Hepatic stellate cell (primary cell): Measurements from ENCODE around the gene CDKN2D.

Experiments
- DNase-seq: peaks from one replicate; pipeline ENCODE4 v3.0.0; 2011; ENCODE audit warnings: low spot score

The CDKN2D gene

DNA sequence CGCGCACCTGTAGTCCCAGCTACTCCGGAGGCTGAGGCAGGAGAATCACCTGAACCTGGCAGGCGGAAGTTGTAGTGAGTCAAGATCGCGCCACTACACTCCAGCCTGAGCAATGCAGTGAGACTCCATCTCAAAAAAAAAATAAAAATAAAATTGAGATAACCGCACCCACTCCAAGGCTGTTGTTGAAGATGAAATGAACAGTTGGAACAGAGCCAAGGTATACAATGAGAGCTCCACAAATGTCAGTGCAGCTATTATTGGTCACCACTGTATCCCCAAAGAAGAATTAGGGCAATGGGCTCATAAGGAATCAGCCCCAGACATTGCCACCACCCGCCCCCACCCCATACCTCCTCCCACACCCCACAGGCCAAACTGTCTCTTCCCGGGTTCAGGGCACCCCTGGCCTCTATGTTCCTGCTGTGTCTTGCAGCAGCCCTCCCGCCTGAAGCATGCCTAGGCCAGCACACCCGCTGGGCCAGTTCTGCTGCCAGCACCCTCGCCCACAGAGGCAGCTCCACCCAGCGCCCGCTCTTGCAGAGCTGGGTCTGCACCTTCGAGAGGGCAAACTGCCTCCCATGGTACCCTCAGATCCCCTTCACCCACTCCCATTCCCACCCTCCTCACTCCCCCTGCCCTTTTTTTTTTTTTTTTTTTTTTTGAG is 48.0 kb downstream of the CDKN2D start:
- DNase-seq = no peak

DNA sequence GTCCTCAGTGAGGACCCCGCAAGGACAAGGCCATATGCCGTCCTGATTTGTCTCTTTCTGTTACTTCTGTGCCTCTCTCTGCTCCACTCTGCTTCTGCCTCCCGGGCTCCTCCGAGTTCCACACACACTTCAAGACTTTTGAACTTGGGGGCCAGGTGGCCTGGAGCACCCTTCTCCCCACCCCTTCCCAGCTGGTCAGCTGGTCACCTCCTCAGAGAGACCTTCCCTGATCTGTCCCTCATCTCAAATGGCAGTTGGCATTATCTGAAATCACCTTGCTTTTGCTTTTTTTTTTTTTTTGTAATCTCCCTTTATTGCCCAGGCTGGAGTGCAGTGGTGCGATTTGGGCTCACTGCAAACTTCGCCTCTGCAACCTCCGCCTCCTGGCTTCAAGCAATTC is 49.4 kb downstream of the CDKN2D start:
- no peak for DNase-seq

- DNase-seq = no peak
Observed at GRCh38 chr19:10518444-10519361, 50.1 kb downstream of the CDKN2D start.

DNA sequence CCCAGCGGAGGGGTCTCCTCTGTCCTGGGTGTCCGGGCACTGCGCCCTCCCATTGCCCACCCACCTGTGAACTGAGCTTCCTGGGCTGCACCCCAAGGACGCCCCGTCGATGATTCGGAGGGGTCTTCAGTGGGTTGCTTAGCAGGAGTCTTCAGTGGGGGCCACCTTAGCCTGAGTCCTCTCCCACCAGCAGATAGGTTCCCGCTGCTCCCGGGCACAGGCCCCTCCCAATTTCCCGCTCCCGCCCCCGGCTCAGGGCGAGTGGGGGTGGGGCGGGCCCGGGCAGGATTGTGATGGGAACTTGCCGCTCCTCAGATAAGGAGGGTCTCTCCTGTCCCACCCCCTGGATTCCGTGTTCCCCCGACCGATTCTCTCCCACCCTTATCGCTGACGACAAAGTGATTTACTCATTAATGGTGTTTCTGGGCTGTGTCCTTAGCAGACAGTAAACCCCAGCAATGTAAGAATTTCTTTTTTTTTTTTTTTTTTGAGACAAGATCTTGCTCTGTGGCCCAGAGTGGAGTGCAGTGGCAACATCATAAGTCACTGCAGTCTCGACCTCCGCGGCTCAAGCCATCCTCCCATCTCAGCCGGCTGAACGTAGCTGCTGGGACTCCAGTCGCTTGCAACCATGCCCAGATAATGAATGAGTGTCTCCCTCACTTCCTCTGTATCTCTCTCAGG is 50.9 kb downstream of the CDKN2D start:
- peak; percentile 83 for DNase-seq

DNA sequence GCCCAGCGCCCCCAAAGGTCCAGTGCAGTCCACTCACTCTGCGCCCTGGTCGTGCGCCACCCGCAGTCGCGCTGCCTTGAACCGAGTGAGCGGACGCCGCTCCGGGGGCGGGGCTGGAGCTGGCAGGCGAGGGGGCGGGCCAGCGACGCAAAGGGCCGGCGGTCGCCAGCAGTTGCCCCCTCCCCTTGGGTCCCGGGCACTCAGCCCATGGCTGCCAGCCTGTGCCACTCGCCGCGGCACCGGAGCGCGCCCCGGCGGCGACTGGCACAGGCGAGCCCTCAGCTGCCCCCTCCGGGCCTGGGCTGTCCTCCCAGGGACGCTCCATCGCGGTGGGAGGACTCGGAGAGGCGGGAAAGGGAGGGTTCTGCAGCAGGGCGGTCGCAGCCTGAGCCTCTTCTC is 51.4 kb downstream of the CDKN2D start, which contains the start of gene S1PR5:
Gene S1PR5, minus strand, starts transcription at position 87 of the 399 bp plus-strand sequence. CDS start 2,436 bp downstream, outside the sequence.
- DNase-seq = peak; percentile 70

DNA sequence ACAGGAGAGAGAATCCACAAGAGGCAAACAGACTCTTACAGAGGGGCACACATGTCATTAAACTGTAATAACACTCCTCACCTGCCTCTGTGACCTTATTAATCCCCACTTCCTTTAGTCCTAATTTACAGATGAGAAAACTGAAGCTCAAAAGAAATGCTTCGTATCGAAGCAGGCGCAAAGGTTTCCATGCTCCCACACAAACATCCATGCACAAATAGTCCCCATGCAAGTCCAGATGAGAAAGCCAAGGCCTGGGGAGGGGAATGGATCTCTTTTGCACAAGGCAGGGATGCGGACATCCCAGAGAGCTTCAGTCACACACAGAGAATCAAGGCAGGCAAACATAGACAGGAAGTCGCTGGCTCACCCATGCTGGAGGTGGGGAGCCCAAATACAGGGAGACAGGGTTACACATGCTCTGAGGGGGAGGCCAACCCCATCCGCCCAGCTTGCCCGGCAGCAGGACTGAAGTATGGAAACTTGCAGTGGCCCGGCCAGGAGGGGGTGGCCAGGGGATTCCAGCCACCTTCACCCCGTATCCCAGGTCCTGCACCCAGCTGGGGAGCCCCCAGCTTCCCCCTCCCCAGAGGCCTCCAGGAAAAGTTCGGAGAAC is 52.0 kb downstream of the CDKN2D start:
- DNase-seq = peak; percentile 83
